Epithelial cell of prostate (primary cell): ENCODE results near the gene OTX1.
"Not testable (repeated sequence)": the region's sequence is repeated elsewhere in the genome, so short reads cannot be mapped to it uniquely, and the experiment has no call there.

Experiments
- DNase-seq: peaks from one replicate; pipeline ENCODE4 v3.0.0-alpha.2; 2011; ENCODE audit warnings: low read depth, low spot score
- H3K27ac ChIP-seq: fragments of 450-650 bp; 2 replicates; pipeline ENCODE4 v1.5.1; 2017; ENCODE audit warnings: mild to moderate bottlenecking

OTX1 gene

GRCh38 chr2:63058144-63058920, 7.7 kb downstream of the OTX1 start:
- DNase-seq, result no peak
- no peak overlapping the region for H3K27ac ChIP-seq

DNA sequence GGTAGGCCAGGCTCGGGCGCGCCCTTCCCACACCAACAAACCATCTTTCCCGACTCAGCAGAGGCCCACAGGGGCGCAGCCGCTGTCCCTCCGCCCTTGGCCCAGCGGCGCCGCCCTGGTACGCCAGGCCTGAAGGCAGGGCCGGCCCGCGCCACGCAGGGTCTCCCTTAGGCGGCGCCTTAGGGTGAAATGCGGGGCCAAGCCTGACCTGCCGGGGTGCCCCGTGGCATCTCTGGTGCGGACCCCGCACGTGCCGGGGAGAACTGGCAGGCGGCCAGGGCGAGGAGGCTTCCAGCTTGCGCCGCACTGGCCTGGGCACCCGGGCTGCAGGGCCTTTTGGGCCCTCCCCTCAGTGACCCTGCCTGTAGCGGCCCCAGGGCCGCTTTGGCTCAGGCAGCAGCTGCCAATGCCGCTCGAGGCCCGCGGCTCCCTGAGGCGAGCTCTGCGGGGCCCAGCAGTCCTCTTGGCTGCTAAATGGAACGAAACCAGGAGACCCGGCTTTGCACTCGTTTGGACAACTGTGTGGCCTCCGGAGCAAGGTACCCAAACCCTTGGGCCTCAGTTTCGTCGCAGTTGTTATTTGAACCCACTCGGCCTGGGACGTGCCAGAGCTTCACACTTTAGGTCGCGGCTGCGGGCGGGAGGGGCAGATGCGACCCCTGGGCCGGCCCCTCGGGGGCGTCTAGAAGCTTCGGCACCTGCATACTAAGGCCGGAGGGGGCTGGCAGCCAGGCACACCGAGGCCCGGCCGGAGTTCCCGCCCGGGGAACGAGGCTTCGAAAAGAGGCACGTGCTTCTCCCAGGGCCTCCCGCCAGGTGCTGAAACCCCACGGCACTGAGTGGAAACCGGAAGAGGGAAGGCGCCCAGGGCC, 8.5 kb downstream of the OTX1 start:
- DNase-seq, result no peak
- no peak overlapping the region for H3K27ac ChIP-seq

- H3K27ac ChIP-seq, result no peak overlapping the region
- no peak for DNase-seq
Measured at GRCh38 chr2:63059793-63060471, 9.3 kb downstream of the OTX1 start.

DNA sequence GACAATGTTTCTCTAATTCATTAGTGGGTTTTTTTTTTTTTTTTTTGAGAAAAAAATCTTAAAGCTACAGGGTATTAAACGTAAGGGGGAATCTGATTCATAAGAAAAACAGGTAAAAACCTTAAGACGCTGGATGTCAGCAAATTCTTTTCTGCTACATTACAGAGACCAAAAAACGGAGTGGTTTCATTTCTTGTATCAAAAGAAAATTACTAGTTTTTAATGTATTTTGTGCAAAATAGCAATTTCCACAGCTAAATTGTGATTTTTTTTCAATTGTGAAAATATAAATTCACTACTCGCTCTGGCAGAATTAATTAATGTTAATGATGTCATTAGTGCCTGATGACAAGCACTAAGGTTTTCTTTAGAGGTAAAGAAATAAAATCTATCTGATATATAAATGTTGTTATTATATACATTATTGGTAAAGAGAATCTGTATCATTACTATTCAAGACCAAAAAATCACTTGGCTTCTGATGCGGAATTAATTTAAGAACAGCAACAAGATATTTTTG, 9.9 kb downstream of the OTX1 start:
- DNase-seq, result no peak
- no peak overlapping the region for H3K27ac ChIP-seq

- H3K27ac ChIP-seq, result no peak overlapping the region
- DNase-seq, result no peak
Measured at GRCh38 chr2:63064197-63064596, 13.6 kb downstream of the OTX1 start.

DNA sequence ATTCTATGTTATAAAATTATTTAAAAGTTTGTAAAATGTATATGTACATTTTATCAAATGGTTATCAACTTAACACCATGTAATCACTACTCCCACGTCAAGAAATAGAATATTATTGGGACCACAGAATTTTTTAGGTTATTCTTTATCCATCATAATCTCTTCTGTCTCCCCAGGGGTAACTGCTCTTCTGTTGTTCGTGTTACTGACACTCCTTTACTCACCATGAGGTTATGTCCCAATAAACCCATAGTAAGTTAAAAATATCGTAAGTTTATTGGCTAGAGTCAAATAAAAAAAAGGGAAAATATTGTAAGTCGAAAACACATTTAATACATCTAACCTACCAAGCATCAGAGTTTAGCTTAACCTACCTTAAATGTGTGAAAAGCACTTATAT, 14.0 kb downstream of the OTX1 start:
- DNase-seq, result no peak
- H3K27ac ChIP-seq, result no peak overlapping the region

DNA sequence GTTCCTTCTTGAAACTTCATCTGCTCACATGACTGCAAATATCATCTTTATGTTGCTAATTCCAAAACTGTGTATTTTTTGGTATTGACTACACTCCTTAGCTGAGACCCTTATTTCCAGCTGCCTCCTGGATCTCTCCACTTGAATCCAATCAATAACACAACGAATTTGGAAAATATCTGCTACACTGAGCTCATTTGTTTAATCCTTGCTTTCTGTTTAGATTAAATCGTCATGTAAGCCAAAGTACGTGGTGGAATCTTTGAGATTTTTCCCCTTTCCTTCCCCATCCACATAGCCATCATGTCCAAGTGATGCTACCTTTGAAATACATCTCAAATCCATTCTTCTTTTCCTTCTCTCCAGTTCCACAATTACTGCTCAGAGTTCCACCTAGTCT, 15.6 kb downstream of the OTX1 start:
- no peak overlapping the region for H3K27ac ChIP-seq
- DNase-seq, result no peak

GRCh38 chr2:63066838-63067237, 16.2 kb downstream of the OTX1 start:
- DNase-seq, result no peak
- H3K27ac ChIP-seq, result no peak overlapping the region

DNA sequence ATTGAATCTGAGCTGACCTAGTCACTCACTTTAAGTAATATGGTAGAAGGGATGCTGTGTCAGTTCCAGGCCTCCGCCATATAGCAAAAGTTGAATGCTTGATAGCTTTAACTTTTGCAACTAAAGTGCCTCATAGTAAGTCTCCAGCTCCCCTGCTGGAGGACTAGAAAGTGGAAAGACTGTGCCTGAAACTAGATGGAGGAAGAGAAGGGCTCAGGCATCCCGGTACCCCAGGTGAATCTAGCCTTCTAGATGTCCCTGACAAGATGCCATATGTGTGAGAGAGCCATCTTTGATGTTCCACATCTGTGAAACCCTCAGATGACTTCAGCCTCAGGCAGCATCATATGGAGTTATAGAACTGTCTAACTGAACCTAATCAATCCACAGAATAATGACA, 21.0 kb downstream of the OTX1 start:
- no peak for DNase-seq
- no peak overlapping the region for H3K27ac ChIP-seq

DNA sequence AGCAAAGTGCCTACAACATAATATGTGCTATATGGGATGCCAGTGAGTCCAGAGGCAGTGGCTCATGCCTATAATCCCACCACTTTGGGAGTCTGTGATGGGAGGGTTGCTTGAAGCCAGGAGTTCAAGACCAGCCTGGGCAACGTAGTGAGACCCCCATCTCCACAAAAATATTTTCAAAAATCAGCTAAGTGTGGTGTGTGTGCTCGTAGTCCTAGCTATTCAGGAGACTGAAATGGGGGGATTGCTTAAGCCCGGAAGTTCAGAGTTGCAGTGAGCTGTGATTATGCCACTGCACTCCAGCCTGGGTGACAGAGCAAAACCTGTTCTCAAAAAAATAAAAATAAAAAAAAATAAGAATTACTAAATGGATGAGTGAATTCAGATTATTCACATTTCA, 23.4 kb downstream of the OTX1 start:
- DNase-seq, result no peak
- no peak overlapping the region for H3K27ac ChIP-seq

- not testable (repeated sequence) for H3K27ac ChIP-seq, DNase-seq
Measured at GRCh38 chr2:63074399-63074798, 23.8 kb downstream of the OTX1 start.

GRCh38 chr2:63078852-63079606, 28.4 kb downstream of the OTX1 start:
- H3K27ac ChIP-seq, result no peak overlapping the region
- DNase-seq, result no peak

GRCh38 chr2:63081404-63081803, 30.8 kb downstream of the OTX1 start:
- DNase-seq, result no peak
- no peak overlapping the region for H3K27ac ChIP-seq

DNA sequence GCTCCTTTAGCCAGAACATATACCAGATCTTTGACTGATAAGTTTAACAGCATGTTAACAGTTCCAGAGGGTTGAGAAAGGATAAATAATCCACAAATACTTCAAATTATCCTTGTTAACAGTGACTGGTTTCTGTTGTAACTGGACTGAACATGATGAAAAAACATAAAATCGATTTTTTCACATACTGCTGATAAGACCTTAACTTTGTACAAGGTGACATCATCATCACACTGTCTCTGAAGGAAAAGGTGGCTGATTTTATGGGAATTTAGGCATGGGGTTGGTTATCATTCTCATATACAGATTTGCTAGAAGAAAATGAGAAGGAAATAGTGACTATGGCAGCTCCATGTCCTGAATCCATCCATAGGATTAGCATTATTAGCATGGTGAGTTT, 36.1 kb downstream of the OTX1 start:
- no peak overlapping the region for H3K27ac ChIP-seq
- DNase-seq, result no peak

GRCh38 chr2:63092401-63092800, 41.8 kb downstream of the OTX1 start:
- no peak for DNase-seq
- no peak overlapping the region for H3K27ac ChIP-seq

DNA sequence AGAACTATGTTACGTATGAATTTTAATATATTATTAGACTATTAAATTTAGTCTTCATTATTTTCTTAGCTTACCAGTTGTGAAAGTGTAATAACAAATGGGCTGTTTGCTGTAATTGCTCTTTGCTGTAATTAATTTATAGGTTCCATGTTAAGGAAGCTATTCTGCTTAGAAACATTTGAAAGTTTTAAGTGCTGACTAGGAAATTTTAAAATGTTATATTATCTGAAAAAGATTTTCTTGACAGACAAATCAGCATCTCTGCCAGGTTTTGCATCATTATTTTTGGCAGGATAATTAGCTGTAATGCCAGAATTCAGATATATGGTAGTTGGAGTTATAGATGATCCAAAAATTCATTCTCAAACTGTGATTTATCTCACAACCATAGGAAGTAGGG, 42.2 kb downstream of the OTX1 start:
- H3K27ac ChIP-seq, result no peak overlapping the region
- DNase-seq, result no peak

DNA sequence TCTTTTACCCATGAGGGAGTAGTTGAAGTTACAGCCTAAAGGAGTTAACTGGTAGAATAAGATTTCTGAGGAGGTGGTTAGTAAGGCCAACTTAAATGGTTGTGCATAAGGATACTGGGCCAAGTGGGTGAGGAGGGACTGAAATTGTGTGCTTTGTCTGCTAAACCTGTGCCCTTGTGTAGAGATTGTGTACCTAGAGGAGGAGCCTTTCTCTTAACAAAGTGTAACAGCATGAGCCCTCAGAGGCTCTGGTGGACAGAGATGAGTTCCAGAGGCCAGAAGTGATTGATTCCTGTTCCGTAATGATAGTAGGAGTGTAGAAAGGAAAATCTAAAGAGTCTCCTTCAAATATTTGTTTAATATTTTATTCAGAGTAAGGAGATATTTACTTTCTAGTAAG, 42.9 kb downstream of the OTX1 start:
- DNase-seq, result no peak
- no peak overlapping the region for H3K27ac ChIP-seq

GRCh38 chr2:63096491-63096890, 45.9 kb downstream of the OTX1 start:
- no peak for DNase-seq

GRCh38 chr2:63099032-63099431, 48.4 kb downstream of the OTX1 start:
- H3K27ac ChIP-seq, result no peak overlapping the region
- no peak for DNase-seq

More at GRCh38 chr2:63096491-63096890, 45.9 kb downstream of the OTX1 start:
- H3K27ac ChIP-seq, result no peak overlapping the region

- DNase-seq, result no peak
Measured at GRCh38 chr2:63101954-63102353, 51.3 kb downstream of the OTX1 start.

More at GRCh38 chr2:63101954-63102353, 51.3 kb downstream of the OTX1 start:
- H3K27ac ChIP-seq, result no peak overlapping the region
